Ovary (tissue), 9 donors: ENCODE results near the gene DAGLB. TPM values are rescaled to one million over a fixed set of nuclear protein-coding genes. Genes with fewer than 3 reads are reported as not detected.

Experiments used
- DNase-seq, 5 donors: peaks; one replicate each; pipeline ENCODE4 v3.0.0-alpha.2; 2019 to 2020
- H3K27ac ChIP-seq, 2 donors: fragments of 200-600 bp; one replicate each; pipeline versions ENCODE4 v1.5.1 to v1.8.0; 2019 to 2022
- H3K27me3 ChIP-seq: fragments of 200-600 bp; one replicate; pipeline ENCODE4 v1.8.0; 2022
- H3K36me3 ChIP-seq: fragments of 200-600 bp; sonication (generic); one replicate; pipeline ENCODE4 v1.5.1; 2019
- H3K4me1 ChIP-seq: one replicate; pipeline ENCODE4 v1.8.1; 2013; ENCODE audit warnings: mild to moderate bottlenecking, moderate library complexity; ENCODE audit not compliant: insufficient read depth
- H3K4me3 ChIP-seq: fragments of 200-600 bp; sonication (generic); one replicate; pipeline ENCODE4 v1.5.1; 2017
- H3K9me3 ChIP-seq, 2 donors: fragments of 200-600 bp in 1 of 2; sonication (generic) in 1 of 2; one replicate each; pipeline versions ENCODE4 v1.5.1 to v1.8.1; 2013 to 2019; ENCODE audit warnings: mild to moderate bottlenecking in 1 of 2, moderate library complexity in 1 of 2
- CTCF ChIP-seq, 3 donors: fragments of 450-650 bp in 2 of 3; fragments of 200-600 bp in 1 of 3; IDR thresholded peaks; one replicate each; pipeline versions ENCODE4 v1.5.1 to v1.8.0; 2016 to 2022; ENCODE audit warnings: antibody characterized with exemption in 3 of 3, mild to moderate bottlenecking in 1 of 3
- EP300 ChIP-seq: sonication (generic); formaldehyde crosslinking; IDR thresholded peaks from one replicate; pipeline ENCODE4 v1.6.1; 2017; ENCODE audit warnings: antibody characterized with exemption
- POLR2A ChIP-seq: fragments of 450-650 bp; IDR thresholded peaks from one replicate; pipeline ENCODE4 v1.6.1; 2017; ENCODE audit warnings: antibody characterized with exemption, mild to moderate bottlenecking, moderate library complexity
- WGBS, 3 donors: extraction: QIAGEN DNeasy Blood & Tissue Kit in 1 of 3; methylation state at CpG; one replicate each; pipeline versions ENCODE4 v1.1.5 to v1.1.7; 2013 to 2017; 5-methylcytosine and 5-hydroxymethylcytosine counted together
- intact Hi-C, 4 donors: fragments of 100-400 bp; cut with DNase I; formaldehyde crosslinking; loops; one replicate each; pipeline versions ENCODE4 v1.11.0 to v1.15.1; 2022 to 2023
- polyA plus RNA-seq, 2 donors: library from polyadenylated mRNA; stranded (reverse); fragments of 200-250 nt in 1 of 2; fragments of 350-450 nt in 1 of 2; fragmentation: Illumina TruSeq in 1 of 2; extraction: RNeasy Lipid Tissue Mini Kit (QIAGEN cat#74804) in 1 of 2; gene quantifications; one replicate each; pipeline ENCODE4 v1.2.3, GENCODE V29; 2013 to 2014
- total RNA-seq, 7 donors: library from RNA; depleted of rRNA in 2 of 7; stranded (reverse); fragments of >200 nt in 2 of 7; fragmentation: NEBNext Ultra II Directional in 3 of 7; extraction: Animal tissue kit (Norgen Biotek cat#: 25700) in 3 of 7; gene quantifications; one replicate each; pipeline versions ENCODE4 v1.1.0 to v1.2.4, GENCODE V29; 2016 to 2023
- donor health status: DM: no; HTN: no; CAD: no; lungs with moderate emphysema.
- donor health status: DM: no; HTN: no; CAD: no.
- donor health status: Bipolar disorder and iron deficiency.
- donor health status: DM: yes; HTN: yes; CAD: no.
- donor health status: DM: no; HTN: no; CAD: no.
- donor health status: DM: yes; HTN: yes; CAD: no.

DAGLB gene
- total and polyA plus RNA-seq, 9 donors: 8.8 to 22.4 (median 15.3) TPM

GRCh38 chr7:6395898-6396595 is 51.7 kb downstream of the DAGLB start:
- DNase-seq: no peak
- TF ChIP-seq CTCF (IDR thresholded peaks at IDR 0.05) (no peak), EP300 (no peak), POLR2A (no peak)
- H3K4me3 ChIP-seq: no peak overlapping the region
- H3K4me1 ChIP-seq: peaks cover 16% of the 10 kb centered on the region
- no peak overlapping the region for H3K27ac ChIP-seq
- no peaks in the 10 kb centered on the region for H3K27me3 ChIP-seq
- H3K36me3 ChIP-seq: no peaks in the 10 kb centered on the region
- no peaks in the 10 kb centered on the region for H3K9me3 ChIP-seq
- intact Hi-C loops: no loop called here
- 78 to 84% (median 82%) methylated on average over 23 of the region's 23 CpGs for WGBS, 3 donors

GRCh38 chr7:6394114-6394513 is 53.6 kb downstream of the DAGLB start:
- H3K9me3 ChIP-seq: no peaks in the 10 kb centered on the region
- no peak overlapping the region for H3K27ac ChIP-seq
- TF ChIP-seq EP300: no peak
- TF ChIP-seq CTCF (IDR thresholded peaks at IDR 0.05): no peak
- TF ChIP-seq POLR2A: no peak
- no peak overlapping the region for H3K4me3 ChIP-seq
- peaks cover 16% of the 10 kb centered on the region for H3K4me1 ChIP-seq
- WGBS, 3 donors: 93 to 94% (median 93%) methylated on average over 6 of the region's 6 CpGs
- no peaks in the 10 kb centered on the region for H3K27me3 ChIP-seq
- DNase-seq: no peak
- intact Hi-C loops: no loop called here
- H3K36me3 ChIP-seq: no peaks in the 10 kb centered on the region

GRCh38 chr7:6393667-6394056 is 54.1 kb downstream of the DAGLB start:
- H3K4me1 ChIP-seq: peaks cover 13% of the 10 kb centered on the region
- H3K4me3 ChIP-seq: no peak overlapping the region
- no peaks in the 10 kb centered on the region for H3K36me3 ChIP-seq
- H3K27ac ChIP-seq: no peak overlapping the region
- intact Hi-C loops: no loop called here
- no peaks in the 10 kb centered on the region for H3K27me3 ChIP-seq
- TF ChIP-seq CTCF (IDR thresholded peaks at IDR 0.05) (no peak), POLR2A (no peak), EP300 (no peak)
- WGBS, 3 donors: 84 to 92% (median 90%) methylated on average over 3 of the region's 3 CpGs
- H3K9me3 ChIP-seq: no peaks in the 10 kb centered on the region
- no peak for DNase-seq

- no peaks in the 10 kb centered on the region for H3K36me3 ChIP-seq
- H3K27me3 ChIP-seq: no peaks in the 10 kb centered on the region
- peaks cover 11% of the 10 kb centered on the region for H3K4me1 ChIP-seq
- H3K27ac ChIP-seq: no peak overlapping the region
- intact Hi-C loops: no loop called here
- no peaks in the 10 kb centered on the region for H3K9me3 ChIP-seq
- H3K4me3 ChIP-seq: no peak overlapping the region
- DNase-seq: peak in 4 of 5 donors; percentile 57 to 70 (median 66)
- TF ChIP-seq POLR2A (peak; percentile 16), EP300 (no peak), CTCF (IDR thresholded peaks at IDR 0.05) (no peak)
- WGBS, 3 donors: 68 to 72% (median 70%) methylated on average over 11 of the region's 11 CpGs
These were observed 54.8 kb downstream of the DAGLB start for GRCh38 chr7:6392712-6393666.
